NOMO-1 treated with dmso at 0.1 percent for 144 hours (cell line): ENCODE measurements around the gene ERICH2.

Experiments used
- DNase-seq: peaks from one replicate; lab custom pipeline; 2025; ENCODE audit not compliant: unreplicated experiment; lab: John Stamatoyannopoulos, UW

ERICH2 gene

GRCh38 chr2:170761572-170761971 is 8.6 kb upstream of the ERICH2 start:
- no peak for DNase-seq

- no peak for DNase-seq
Observed at GRCh38 chr2:170762760-170763159, 7.4 kb upstream of the ERICH2 start.

- DNase-seq = no peak
Observed at GRCh38 chr2:170763232-170763631, 6.9 kb upstream of the ERICH2 start.

GRCh38 chr2:170764880-170765261 is 5.3 kb upstream of the ERICH2 start:
- no peak for DNase-seq

GRCh38 chr2:170766693-170767092 is 3.5 kb upstream of the ERICH2 start:
- no peak for DNase-seq

- DNase-seq = peak; percentile 72
Observed at GRCh38 chr2:170770606-170771420, 635 bp downstream of the ERICH2 start.

GRCh38 chr2:170771421-170771937 is 1.3 kb downstream of the ERICH2 start:
- DNase-seq = no peak

GRCh38 chr2:170772295-170772694 is 2.1 kb downstream of the ERICH2 start:
- DNase-seq = no peak

- DNase-seq = no peak
Observed at GRCh38 chr2:170774074-170774473, 3.9 kb downstream of the ERICH2 start.

- no peak for DNase-seq
Observed at GRCh38 chr2:170778900-170779299, 8.7 kb downstream of the ERICH2 start.

- no peak for DNase-seq
Observed at GRCh38 chr2:170779304-170779703, 9.1 kb downstream of the ERICH2 start.

GRCh38 chr2:170782673-170783072 is 12.5 kb downstream of the ERICH2 start:
- no peak for DNase-seq

- DNase-seq = no peak
Observed at GRCh38 chr2:170783549-170783948, 13.4 kb downstream of the ERICH2 start.

- no peak for DNase-seq
Observed at GRCh38 chr2:170798996-170799395, 28.8 kb downstream of the ERICH2 start.

- DNase-seq = no peak
Observed at GRCh38 chr2:170806548-170806947, 36.4 kb downstream of the ERICH2 start.

- no peak for DNase-seq
Observed at GRCh38 chr2:170812710-170813600, 42.8 kb downstream of the ERICH2 start.

- no peak for DNase-seq
Observed at GRCh38 chr2:170813611-170814532, 43.7 kb downstream of the ERICH2 start.

GRCh38 chr2:170814533-170815230 is 44.5 kb downstream of the ERICH2 start:
- DNase-seq = no peak

GRCh38 chr2:170815311-170815710 is 45.1 kb downstream of the ERICH2 start:
- no peak for DNase-seq
